ENCODE results near the gene KCNN3.

KCNN3 gene

DNA sequence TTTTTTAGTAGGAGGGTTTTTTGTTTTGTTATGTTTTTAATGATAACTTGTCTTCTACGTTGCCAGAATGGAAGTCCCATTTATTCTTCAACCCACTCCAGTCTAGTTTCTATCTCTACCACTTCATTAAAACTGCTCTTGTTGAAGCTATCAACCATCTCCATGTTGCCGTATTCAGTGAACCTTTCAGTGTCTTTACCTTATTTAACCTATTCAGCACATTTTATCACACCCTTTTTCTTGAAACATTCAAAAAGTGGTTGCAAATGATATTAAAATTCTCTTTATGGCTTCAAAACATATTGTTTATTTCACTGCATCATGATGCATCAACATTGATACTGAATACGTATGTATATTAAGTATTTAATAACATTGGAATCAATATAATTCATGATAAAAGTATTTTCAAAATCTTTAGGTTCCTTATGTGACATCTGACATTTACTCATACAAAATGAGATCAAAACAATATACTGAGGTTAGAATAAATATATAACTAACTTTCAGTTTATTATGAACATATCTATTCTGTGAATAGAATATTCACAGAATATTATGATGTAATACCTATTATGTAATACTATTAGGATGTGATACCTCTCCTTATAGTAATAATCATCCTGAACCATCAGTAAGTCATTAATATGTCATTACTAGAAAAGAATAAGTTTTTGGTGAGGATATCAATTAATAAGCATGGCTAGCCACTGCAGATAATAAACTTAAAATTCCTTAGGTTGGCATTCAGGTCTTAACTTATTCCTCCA lies 210.1 kb downstream of the KCNN3 start:
- POLR2A ChIA-PET, result no interaction called here
- DNase-seq (ENCODE audit: extremely low spot score), result no peak
- TF ChIP-seq, protein P1, sequence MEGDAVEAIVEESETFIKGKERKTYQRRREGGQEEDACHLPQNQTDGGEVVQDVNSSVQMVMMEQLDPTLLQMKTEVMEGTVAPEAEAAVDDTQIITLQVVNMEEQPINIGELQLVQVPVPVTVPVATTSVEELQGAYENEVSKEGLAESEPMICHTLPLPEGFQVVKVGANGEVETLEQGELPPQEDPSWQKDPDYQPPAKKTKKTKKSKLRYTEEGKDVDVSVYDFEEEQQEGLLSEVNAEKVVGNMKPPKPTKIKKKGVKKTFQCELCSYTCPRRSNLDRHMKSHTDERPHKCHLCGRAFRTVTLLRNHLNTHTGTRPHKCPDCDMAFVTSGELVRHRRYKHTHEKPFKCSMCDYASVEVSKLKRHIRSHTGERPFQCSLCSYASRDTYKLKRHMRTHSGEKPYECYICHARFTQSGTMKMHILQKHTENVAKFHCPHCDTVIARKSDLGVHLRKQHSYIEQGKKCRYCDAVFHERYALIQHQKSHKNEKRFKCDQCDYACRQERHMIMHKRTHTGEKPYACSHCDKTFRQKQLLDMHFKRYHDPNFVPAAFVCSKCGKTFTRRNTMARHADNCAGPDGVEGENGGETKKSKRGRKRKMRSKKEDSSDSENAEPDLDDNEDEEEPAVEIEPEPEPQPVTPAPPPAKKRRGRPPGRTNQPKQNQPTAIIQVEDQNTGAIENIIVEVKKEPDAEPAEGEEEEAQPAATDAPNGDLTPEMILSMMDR (IDR thresholded peaks at IDR 0.05; ENCODE audit: control extremely low read depth, extremely low read depth, low read depth, missing control alignments), result no peak
- CTCF ChIA-PET, result interaction anchor here (3.3 kb wide), 1 partner anchor 10 kb away, joined by 15 read pairs; no protein-coding TSS in a partner anchor

DNA sequence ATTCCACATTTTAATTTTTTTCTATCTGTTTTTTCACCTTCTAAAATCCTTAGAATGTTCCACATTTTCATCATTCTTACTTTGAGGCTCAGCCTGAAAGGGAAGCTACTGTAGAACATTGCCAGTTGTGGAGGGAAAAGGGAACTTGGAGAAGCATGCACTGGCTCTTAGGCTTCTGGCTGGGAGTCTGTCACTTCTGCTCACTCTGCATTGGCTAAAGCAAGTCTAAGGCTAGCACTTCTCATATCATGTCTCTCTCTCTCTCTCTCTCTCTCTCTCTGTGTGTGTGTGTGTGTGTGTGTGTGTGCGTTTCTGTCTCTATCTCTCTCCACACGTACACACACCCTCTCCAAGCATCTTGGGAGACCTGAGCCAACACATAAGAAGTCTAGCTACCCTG lies 212.5 kb downstream of the KCNN3 start:
- no peak for DNase-seq (ENCODE audit: extremely low spot score)
- TF ChIP-seq, protein P1 (IDR thresholded peaks at IDR 0.05; ENCODE audit: control extremely low read depth, extremely low read depth, low read depth, missing control alignments), result no peak
- ChIA-PET POLR2A (no interaction called here), CTCF (interaction anchor here (0.7 to 3.3 kb wide), 5 partner anchors 8 to 286 kb away, joined by 3 to 15 read pairs (median 3); no protein-coding TSS in a partner anchor)

GRCh38 chr1:154652893-154653292 lies 217.2 kb downstream of the KCNN3 start:
- DNase-seq (ENCODE audit: extremely low spot score), result no peak
- ChIA-PET CTCF (no interaction called here), POLR2A (no interaction called here)
- TF ChIP-seq, protein P1 (IDR thresholded peaks at IDR 0.05; ENCODE audit: control extremely low read depth, extremely low read depth, low read depth, missing control alignments), result no peak
